ENCODE data around the gene PRPF6. TPM values are rescaled to one million over a fixed set of nuclear protein-coding genes. Genes with fewer than 3 reads are reported as not detected.

PRPF6 gene
- total RNA-seq, 1 experiment from 2014 or later = 181 TPM

DNA sequence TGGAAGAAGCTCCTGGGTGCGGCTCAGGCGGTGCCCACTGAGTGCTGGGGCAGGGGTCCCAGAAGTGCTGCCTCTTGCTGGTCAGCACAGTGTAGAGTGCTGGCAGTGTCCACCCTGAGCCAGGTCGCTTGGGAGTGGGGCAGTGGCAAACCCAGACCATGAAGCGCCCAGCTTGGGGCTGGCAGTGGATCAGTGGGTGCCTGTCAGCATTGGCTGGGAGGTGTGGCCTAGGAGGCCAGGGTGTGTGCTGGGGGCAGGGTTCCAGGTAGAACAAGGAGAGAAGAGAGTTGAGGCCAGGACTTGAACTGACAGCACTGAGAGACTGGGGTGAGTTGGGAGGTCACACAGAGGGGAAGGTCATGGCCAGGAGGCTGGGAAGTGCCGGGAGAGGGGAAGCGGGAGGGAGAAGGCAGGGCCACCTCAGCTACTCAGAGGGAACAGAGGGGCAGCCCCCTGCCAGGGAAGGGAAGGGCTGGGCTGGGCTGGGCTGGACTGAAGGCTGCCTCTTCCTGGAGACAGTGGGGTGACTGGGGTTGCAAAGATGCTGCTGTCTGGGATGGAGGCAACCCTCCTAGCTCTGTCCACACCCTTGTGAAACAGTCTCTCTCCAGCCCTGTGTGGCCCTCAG, 86.2 kb downstream of the PRPF6 start:
- TF ChIP-seq, protein P1, sequence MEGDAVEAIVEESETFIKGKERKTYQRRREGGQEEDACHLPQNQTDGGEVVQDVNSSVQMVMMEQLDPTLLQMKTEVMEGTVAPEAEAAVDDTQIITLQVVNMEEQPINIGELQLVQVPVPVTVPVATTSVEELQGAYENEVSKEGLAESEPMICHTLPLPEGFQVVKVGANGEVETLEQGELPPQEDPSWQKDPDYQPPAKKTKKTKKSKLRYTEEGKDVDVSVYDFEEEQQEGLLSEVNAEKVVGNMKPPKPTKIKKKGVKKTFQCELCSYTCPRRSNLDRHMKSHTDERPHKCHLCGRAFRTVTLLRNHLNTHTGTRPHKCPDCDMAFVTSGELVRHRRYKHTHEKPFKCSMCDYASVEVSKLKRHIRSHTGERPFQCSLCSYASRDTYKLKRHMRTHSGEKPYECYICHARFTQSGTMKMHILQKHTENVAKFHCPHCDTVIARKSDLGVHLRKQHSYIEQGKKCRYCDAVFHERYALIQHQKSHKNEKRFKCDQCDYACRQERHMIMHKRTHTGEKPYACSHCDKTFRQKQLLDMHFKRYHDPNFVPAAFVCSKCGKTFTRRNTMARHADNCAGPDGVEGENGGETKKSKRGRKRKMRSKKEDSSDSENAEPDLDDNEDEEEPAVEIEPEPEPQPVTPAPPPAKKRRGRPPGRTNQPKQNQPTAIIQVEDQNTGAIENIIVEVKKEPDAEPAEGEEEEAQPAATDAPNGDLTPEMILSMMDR (IDR thresholded peaks at IDR 0.05; ENCODE audit: insufficient read depth in 1 of 2, low read depth in 1 of 2, low read length in 1 of 2, severe bottlenecking in 1 of 2, unreplicated experiment in 1 of 2) = no peak
- Histone ChIP-seq H3K27me3 (replicated peaks; ENCODE audit: control insufficient read depth, insufficient read depth, low read length) (no peaks in the 10 kb centered on the region), H3K4me1 (peaks cover 13% of the 10 kb centered on the region), H3K4me3 (ENCODE audit: low read depth, low read length) (no peak overlapping the region), H3K9me3 (no peaks in the 10 kb centered on the region), H3K36me3 (ENCODE audit: control insufficient read depth, insufficient read depth, low read length) (no peaks in the 10 kb centered on the region)
- no TSS peak for BruUV-seq (replicated peaks)
- H3K27me3 Mint-ChIP-seq (ENCODE audit: insufficient read depth, unreplicated experiment) = no peaks in the 10 kb centered on the region
- peaks cover 21% of the 10 kb centered on the region for H3K4me1 Mint-ChIP-seq (ENCODE audit: low read depth, unreplicated experiment)
- intact Hi-C loops (cut with micrococcal nuclease; ENCODE audit: unreplicated experiment) = loop anchor here (10.0 kb wide), 1 partner anchor 172 kb away; the partner anchor contains the start of gene DNAJC5
- no peak overlapping the region for H3K27ac Mint-ChIP-seq (ENCODE audit: unreplicated experiment)
- ChIA-PET POLR2A (no interaction called here), CTCF (interaction anchor here (0.9 to 1.4 kb wide), 4 partner anchors 10 to 29 kb away, joined by 3 to 6 read pairs (median 4); partner anchors contain the start of gene LKAAEAR1)
- no peaks in the 10 kb centered on the region for H3K9me3 Mint-ChIP-seq (ENCODE audit: unreplicated experiment)
- H3K4me3 Mint-ChIP-seq (ENCODE audit: unreplicated experiment) = no peak overlapping the region
- peaks cover 14% of the 10 kb centered on the region for H3K36me3 Mint-ChIP-seq (ENCODE audit: insufficient read depth, unreplicated experiment)
- no peak for DNase-seq

DNA sequence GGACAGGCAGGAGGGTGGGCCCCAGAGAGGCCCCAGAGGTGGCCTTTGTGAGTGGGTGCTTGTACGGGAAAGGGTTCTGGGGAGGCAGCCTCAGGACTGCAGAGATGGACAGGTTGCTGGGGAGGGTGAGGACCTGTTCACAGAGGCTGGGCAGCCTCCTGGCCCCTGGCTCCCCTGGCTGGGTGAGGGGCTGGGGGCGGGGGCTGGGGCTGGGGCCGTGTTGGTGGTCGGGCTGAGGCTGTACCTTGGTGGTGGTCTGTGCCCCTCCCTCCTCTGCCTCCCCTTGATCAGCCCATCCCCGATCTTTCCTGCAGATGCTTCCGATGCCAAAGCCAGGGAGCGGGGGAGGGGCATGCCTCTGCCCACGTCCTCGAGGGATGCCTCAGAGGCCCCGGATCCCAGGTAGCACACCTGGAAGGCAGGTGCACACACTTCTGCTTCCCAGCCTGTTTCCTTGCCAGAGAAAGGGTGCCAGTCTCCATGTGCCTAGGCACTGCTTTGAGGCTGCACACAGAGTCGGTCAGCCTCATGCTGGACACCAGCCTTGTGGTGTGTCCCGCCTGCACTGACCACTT, 86.9 kb downstream of the PRPF6 start:
- no peak overlapping the region for H3K4me3 Mint-ChIP-seq (ENCODE audit: unreplicated experiment)
- no peaks in the 10 kb centered on the region for H3K9me3 ChIP-seq
- H3K27me3 ChIP-seq (replicated peaks; ENCODE audit: control insufficient read depth, insufficient read depth, low read length) = no peaks in the 10 kb centered on the region
- POLR2A ChIA-PET = no interaction called here
- H3K4me1 ChIP-seq = 0 out of 2 replicates have a peak, but pooled peaks cover 7% of the 10 kb centered on the region
- H3K36me3 ChIP-seq (ENCODE audit: control insufficient read depth, insufficient read depth, low read length) = no peaks in the 10 kb centered on the region
- DNase-seq = no peak
- H3K4me3 ChIP-seq (ENCODE audit: low read depth, low read length) = no peak overlapping the region
- H3K27me3 Mint-ChIP-seq (ENCODE audit: insufficient read depth, unreplicated experiment) = no peaks in the 10 kb centered on the region
- H3K4me1 Mint-ChIP-seq (ENCODE audit: low read depth, unreplicated experiment) = peaks cover 21% of the 10 kb centered on the region
- no TSS peak for BruUV-seq (replicated peaks)
- no peaks in the 10 kb centered on the region for H3K9me3 Mint-ChIP-seq (ENCODE audit: unreplicated experiment)
- peaks cover 17% of the 10 kb centered on the region for H3K36me3 Mint-ChIP-seq (ENCODE audit: insufficient read depth, unreplicated experiment)
- no peak overlapping the region for H3K27ac Mint-ChIP-seq (ENCODE audit: unreplicated experiment)
- CTCF ChIA-PET = no interaction called here
- intact Hi-C loops (cut with micrococcal nuclease; ENCODE audit: unreplicated experiment) = loop anchor here (10.0 kb wide), 1 partner anchor 173 kb away; the partner anchor contains the start of gene DNAJC5
- TF ChIP-seq, protein P1 (IDR thresholded peaks at IDR 0.05; ENCODE audit: insufficient read depth in 1 of 2, low read depth in 1 of 2, low read length in 1 of 2, severe bottlenecking in 1 of 2, unreplicated experiment in 1 of 2) = no peak

DNA sequence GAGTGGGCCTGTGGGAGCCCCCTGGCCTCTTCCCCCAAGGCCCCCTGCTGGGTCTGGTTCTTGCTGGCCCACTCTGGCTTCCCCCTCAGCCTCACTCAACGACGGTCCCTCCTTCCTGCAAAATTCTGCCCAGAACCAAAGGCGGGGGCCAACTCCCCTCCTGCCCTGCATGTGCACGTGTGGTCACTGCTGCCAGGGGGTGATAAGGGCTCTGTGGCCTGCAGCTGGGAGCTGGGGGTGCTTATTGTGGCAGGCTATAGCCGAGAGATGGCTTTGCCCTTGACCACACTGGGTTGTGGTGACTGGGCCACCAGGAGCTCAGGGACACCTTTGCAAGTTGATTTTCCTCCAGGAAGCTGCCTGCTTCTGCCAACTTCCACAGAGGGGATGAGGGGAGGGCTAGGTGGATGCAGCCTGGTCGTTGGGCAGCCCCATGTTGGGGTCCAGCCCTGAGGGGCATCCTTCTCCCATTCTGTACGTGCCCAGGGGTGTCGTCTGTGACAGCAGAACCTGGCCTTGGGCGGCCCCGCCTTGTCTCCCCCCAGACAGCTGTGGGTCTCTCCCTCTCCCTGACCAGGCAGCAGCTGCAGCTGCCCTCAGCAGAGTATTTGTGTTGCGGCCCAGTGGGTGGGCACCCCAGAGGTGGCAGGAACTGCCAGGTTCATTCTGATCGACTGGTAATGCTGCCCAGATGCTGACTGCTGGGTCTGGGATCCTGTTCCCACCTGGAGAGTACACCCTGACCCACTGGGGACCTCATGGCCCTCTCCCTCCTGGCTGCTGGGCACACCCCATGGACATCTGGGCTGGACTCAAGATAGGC, 87.7 kb downstream of the PRPF6 start:
- Mint-ChIP-seq H3K9me3 (ENCODE audit: unreplicated experiment) (no peaks in the 10 kb centered on the region), H3K4me1 (ENCODE audit: low read depth, unreplicated experiment) (peaks cover 19% of the 10 kb centered on the region), H3K27ac (ENCODE audit: unreplicated experiment) (no peak overlapping the region), H3K36me3 (ENCODE audit: insufficient read depth, unreplicated experiment) (peaks cover 17% of the 10 kb centered on the region), H3K4me3 (ENCODE audit: unreplicated experiment) (no peak overlapping the region), H3K27me3 (ENCODE audit: insufficient read depth, unreplicated experiment) (no peaks in the 10 kb centered on the region)
- CTCF ChIA-PET = interaction anchor here (2.1 kb wide), 1 partner anchor 15 kb away, joined by 5 read pairs; the partner anchor contains the start of gene LKAAEAR1
- no peak for DNase-seq
- Histone ChIP-seq H3K27me3 (replicated peaks; ENCODE audit: control insufficient read depth, insufficient read depth, low read length) (no peaks in the 10 kb centered on the region), H3K9me3 (no peaks in the 10 kb centered on the region), H3K4me1 (0 out of 2 replicates have a peak, but pooled peaks cover 7% of the 10 kb centered on the region), H3K4me3 (ENCODE audit: low read depth, low read length) (no peak overlapping the region), H3K36me3 (ENCODE audit: control insufficient read depth, insufficient read depth, low read length) (no peaks in the 10 kb centered on the region)
- intact Hi-C loops (cut with micrococcal nuclease; ENCODE audit: unreplicated experiment) = loop anchor here (1.0 to 10.0 kb wide), 3 partner anchors 29 to 174 kb away; partner anchors contain the start of gene DNAJC5
- POLR2A ChIA-PET = interaction anchor here (0.6 kb wide), 1 partner anchor 30 kb away, joined by 3 read pairs; no protein-coding TSS in a partner anchor
- BruUV-seq (replicated peaks) = no TSS peak
- TF ChIP-seq, protein P1 (IDR thresholded peaks at IDR 0.05; ENCODE audit: insufficient read depth in 1 of 2, low read depth in 1 of 2, low read length in 1 of 2, severe bottlenecking in 1 of 2, unreplicated experiment in 1 of 2) = no peak

All from Caco-2 (cell line).